A549 (cell line): Measurements from ENCODE around the gene FMNL2.

Source experiments
- CEBPB ChIP-seq, 2 experiments: fragments of >200 bp in 1 of 2; sonication (Bioruptor Twin) in 1 of 2; formaldehyde crosslinking in 1 of 2; IDR thresholded peaks; 2 replicates each; pipeline ENCODE4 v1.6.1; 2012 to 2016
- FOSL2 ChIP-seq, 2 experiments: fragments of 450-650 bp in 1 of 2; fragments of >200 bp in 1 of 2; sonication (Bioruptor Twin) in 1 of 2; formaldehyde crosslinking; IDR thresholded peaks; 2 replicates each; pipeline versions ENCODE4 v1.5.0 to v1.6.1; 2016 to 2020; ENCODE audit warnings: mild to moderate bottlenecking in 1 of 2, moderate library complexity in 1 of 2
- MAFK ChIP-seq: fragments of 450-650 bp; IDR thresholded peaks from 2 replicates; pipeline ENCODE4 v1.6.1; 2014; ENCODE audit not compliant: partially characterized antibody
- MYC ChIP-seq: IDR thresholded peaks from 2 replicates; pipeline ENCODE4 v1.6.1; 2012; ENCODE audit warnings: mild to moderate bottlenecking, inconsistent platforms, low read length, improper control_type of control experiment, borderline replicate concordance
- SMC3 ChIP-seq: fragments of >200 bp; sonication (Bioruptor Twin); formaldehyde crosslinking; IDR thresholded peaks from 3 replicates; pipeline ENCODE4 v1.6.1; 2018; ENCODE audit warnings: inconsistent platforms
- TP53 ChIP-seq: fragments of 250-450 bp; sonication (Bioruptor Pico); IDR thresholded peaks from 2 replicates; pipeline ENCODE4 v1.5.0; 2021; ENCODE audit warnings: mild to moderate bottlenecking, moderate library complexity
- ZFP36 ChIP-seq: fragments of 450-650 bp; IDR thresholded peaks from 2 replicates; pipeline ENCODE4 v1.6.1; 2014; ENCODE audit warnings: borderline replicate concordance; ENCODE audit not compliant: partially characterized antibody
- TF ChIP-seq, protein P1 (sequence below): fragments of >200 bp; sonication (Bioruptor Twin); formaldehyde crosslinking; IDR thresholded peaks from 3 replicates; pipeline ENCODE4 v1.5.1; 2016
- TF ChIP-seq, protein P2 (sequence below): fragments of 200-600 bp; sonication (generic); IDR thresholded peaks from 2 replicates; pipeline ENCODE4 v1.6.1; 2016; ENCODE audit warnings: antibody characterized with exemption, mild to moderate bottlenecking, moderate library complexity

DNA sequence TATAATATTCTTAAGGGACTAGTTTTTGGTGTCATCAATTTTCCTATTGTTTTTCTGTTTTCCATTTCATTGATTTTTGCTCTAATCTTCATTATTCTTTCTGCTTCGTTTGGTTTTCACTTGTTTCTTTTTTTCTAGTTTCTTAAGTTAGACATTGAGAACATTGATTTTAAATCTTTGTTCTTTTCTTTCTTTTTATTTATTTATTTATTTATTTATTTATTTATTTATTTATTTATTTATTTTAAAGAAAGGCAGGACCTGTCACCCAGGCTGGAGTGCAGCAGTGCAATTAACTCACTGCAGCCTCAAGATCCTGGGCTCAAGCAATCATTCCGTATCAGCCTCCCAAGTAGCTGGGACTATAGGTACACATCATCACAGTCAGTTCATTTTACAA is 7.0 kb upstream of the FMNL2 start:
- TF ChIP-seq MYC (no peak), MAFK (no peak), TP53 (CRISPR knock-in tag) (no peak), ZFP36 (no peak), FOSL2 (IDR thresholded peaks at IDR 0.05) (no peak), FOSL2 (CRISPR knock-in tag; IDR thresholded peaks at IDR 0.05) (no peak), CEBPB (IDR thresholded peaks at IDR 0.05) (no peak), SMC3 (no peak)
- TF ChIP-seq, protein P1, sequence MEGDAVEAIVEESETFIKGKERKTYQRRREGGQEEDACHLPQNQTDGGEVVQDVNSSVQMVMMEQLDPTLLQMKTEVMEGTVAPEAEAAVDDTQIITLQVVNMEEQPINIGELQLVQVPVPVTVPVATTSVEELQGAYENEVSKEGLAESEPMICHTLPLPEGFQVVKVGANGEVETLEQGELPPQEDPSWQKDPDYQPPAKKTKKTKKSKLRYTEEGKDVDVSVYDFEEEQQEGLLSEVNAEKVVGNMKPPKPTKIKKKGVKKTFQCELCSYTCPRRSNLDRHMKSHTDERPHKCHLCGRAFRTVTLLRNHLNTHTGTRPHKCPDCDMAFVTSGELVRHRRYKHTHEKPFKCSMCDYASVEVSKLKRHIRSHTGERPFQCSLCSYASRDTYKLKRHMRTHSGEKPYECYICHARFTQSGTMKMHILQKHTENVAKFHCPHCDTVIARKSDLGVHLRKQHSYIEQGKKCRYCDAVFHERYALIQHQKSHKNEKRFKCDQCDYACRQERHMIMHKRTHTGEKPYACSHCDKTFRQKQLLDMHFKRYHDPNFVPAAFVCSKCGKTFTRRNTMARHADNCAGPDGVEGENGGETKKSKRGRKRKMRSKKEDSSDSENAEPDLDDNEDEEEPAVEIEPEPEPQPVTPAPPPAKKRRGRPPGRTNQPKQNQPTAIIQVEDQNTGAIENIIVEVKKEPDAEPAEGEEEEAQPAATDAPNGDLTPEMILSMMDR: no peak
- TF ChIP-seq, protein P2, sequence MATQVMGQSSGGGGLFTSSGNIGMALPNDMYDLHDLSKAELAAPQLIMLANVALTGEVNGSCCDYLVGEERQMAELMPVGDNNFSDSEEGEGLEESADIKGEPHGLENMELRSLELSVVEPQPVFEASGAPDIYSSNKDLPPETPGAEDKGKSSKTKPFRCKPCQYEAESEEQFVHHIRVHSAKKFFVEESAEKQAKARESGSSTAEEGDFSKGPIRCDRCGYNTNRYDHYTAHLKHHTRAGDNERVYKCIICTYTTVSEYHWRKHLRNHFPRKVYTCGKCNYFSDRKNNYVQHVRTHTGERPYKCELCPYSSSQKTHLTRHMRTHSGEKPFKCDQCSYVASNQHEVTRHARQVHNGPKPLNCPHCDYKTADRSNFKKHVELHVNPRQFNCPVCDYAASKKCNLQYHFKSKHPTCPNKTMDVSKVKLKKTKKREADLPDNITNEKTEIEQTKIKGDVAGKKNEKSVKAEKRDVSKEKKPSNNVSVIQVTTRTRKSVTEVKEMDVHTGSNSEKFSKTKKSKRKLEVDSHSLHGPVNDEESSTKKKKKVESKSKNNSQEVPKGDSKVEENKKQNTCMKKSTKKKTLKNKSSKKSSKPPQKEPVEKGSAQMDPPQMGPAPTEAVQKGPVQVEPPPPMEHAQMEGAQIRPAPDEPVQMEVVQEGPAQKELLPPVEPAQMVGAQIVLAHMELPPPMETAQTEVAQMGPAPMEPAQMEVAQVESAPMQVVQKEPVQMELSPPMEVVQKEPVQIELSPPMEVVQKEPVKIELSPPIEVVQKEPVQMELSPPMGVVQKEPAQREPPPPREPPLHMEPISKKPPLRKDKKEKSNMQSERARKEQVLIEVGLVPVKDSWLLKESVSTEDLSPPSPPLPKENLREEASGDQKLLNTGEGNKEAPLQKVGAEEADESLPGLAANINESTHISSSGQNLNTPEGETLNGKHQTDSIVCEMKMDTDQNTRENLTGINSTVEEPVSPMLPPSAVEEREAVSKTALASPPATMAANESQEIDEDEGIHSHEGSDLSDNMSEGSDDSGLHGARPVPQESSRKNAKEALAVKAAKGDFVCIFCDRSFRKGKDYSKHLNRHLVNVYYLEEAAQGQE: no peak
